Activated CD8-positive, alpha-beta memory T cell treated with anti-CD3 and anti-CD28 coated beads, Interleukin-2, amount 50 U/mL, for 48 hours (primary cell): Measurements from ENCODE around the gene SCRT2.
"Not testable (repeated sequence)": the region's sequence is repeated elsewhere in the genome, so short reads cannot be mapped to it uniquely, and the experiment has no call there.

Experiments used
- DNase-seq: peaks from one replicate; pipeline ENCODE4 v3.0.0-alpha.2; 2020

SCRT2 gene

GRCh38 chr20:650954-651353, 24.6 kb downstream of the SCRT2 start:
- DNase-seq, result no peak

GRCh38 chr20:650281-650680, 25.3 kb downstream of the SCRT2 start:
- no peak for DNase-seq

GRCh38 chr20:647479-648019, 28.1 kb downstream of the SCRT2 start:
- DNase-seq, result no peak

GRCh38 chr20:646868-647233, 28.8 kb downstream of the SCRT2 start:
- no peak for DNase-seq

GRCh38 chr20:646107-646867, 29.3 kb downstream of the SCRT2 start:
- DNase-seq, result no peak

- peak; percentile 92 for DNase-seq
Observed at GRCh38 chr20:645318-646106, 30.1 kb downstream of the SCRT2 start.

- DNase-seq, result no peak
Observed at GRCh38 chr20:644692-645317, 30.8 kb downstream of the SCRT2 start.

GRCh38 chr20:642398-643174, 33.0 kb downstream of the SCRT2 start:
- DNase-seq, result no peak

- not testable (repeated sequence) for DNase-seq
Observed at GRCh38 chr20:642013-642397, 33.6 kb downstream of the SCRT2 start.

- no peak for DNase-seq
Observed at GRCh38 chr20:641516-641875, 34.1 kb downstream of the SCRT2 start.

GRCh38 chr20:640674-641515, 34.7 kb downstream of the SCRT2 start:
- DNase-seq, result no peak

GRCh38 chr20:638579-638978, 37.0 kb downstream of the SCRT2 start:
- DNase-seq, result no peak

- no peak for DNase-seq
Observed at GRCh38 chr20:637559-637958, 38.0 kb downstream of the SCRT2 start.

GRCh38 chr20:635893-636338, 39.7 kb downstream of the SCRT2 start:
- DNase-seq, result no peak

GRCh38 chr20:635028-635892, 40.3 kb downstream of the SCRT2 start:
- DNase-seq, result no peak

- no peak for DNase-seq
Observed at GRCh38 chr20:634148-634925, 41.3 kb downstream of the SCRT2 start.

- no peak for DNase-seq
Observed at GRCh38 chr20:631101-631500, 44.5 kb downstream of the SCRT2 start.

GRCh38 chr20:626579-626978, 49.0 kb downstream of the SCRT2 start:
- DNase-seq, result no peak

- no peak for DNase-seq
Observed at GRCh38 chr20:625360-625932, 50.2 kb downstream of the SCRT2 start.

- DNase-seq, result no peak
Observed at GRCh38 chr20:623704-624103, 51.9 kb downstream of the SCRT2 start.
